Erythroblast (primary cell): ENCODE results near the gene ATF6.

Source experiments
- GATA1 ChIP-seq: IDR thresholded peaks from 2 replicates; pipeline ENCODE4 v1.6.1; 2011; ENCODE audit warnings: low read depth, mild to moderate bottlenecking, control low read depth, low read length, moderate library complexity
- POLR2A ChIP-seq: IDR thresholded peaks from 2 replicates; pipeline ENCODE4 v1.6.1; 2011; ENCODE audit warnings: mild to moderate bottlenecking, low read length

GRCh38 chr1:161902182-161902581, 136.1 kb downstream of the ATF6 start:
- no peak for TF ChIP-seq POLR2A
- no peak for TF ChIP-seq GATA1
